Right lobe of liver (tissue), 6 donors: ENCODE measurements around the gene SMIM20. TPM values are rescaled to one million over a fixed set of nuclear protein-coding genes. Genes with fewer than 3 reads are reported as not detected.

Experiments used
- ATAC-seq, 4 donors: fragments of 200-7000 bp; cut with Tn5 transposase; one replicate each; pipeline ENCODE4 v1.9.1; 2020; ENCODE audit warnings: mild to moderate bottlenecking in 4 of 4, moderate library complexity in 4 of 4
- DNase-seq, 3 donors: peaks; one replicate each; pipeline ENCODE4 v3.0.0-alpha.2; 2020
- H3K27ac ChIP-seq, 3 donors: fragments of 200-600 bp; one replicate each; pipeline ENCODE4 v1.8.0; 2022
- H3K27me3 ChIP-seq, 2 donors: fragments of 200-600 bp; one replicate each; pipeline ENCODE4 v1.8.0; 2022
- H3K36me3 ChIP-seq, 4 donors: fragments of 200-600 bp; sonication (generic) in 1 of 4; one replicate each; pipeline versions ENCODE4 v1.5.1 to v1.8.0; 2017 to 2022; ENCODE audit warnings: control low read depth in 1 of 4
- H3K4me1 ChIP-seq, 4 donors: fragments of 200-600 bp; sonication (generic) in 1 of 4; one replicate each; pipeline versions ENCODE4 v1.5.1 to v1.8.0; 2017 to 2022; ENCODE audit warnings: control low read depth in 1 of 4
- H3K4me3 ChIP-seq, 3 donors: fragments of 200-600 bp; one replicate each; pipeline ENCODE4 v1.8.0; 2022
- H3K9me3 ChIP-seq, 4 donors: fragments of 200-600 bp; sonication (generic) in 1 of 4; one replicate each; pipeline versions ENCODE4 v1.5.1 to v1.8.0; 2017 to 2022; ENCODE audit warnings: control low read depth in 1 of 4
- POLR2A ChIP-seq: fragments of 450-650 bp; IDR thresholded peaks from one replicate; pipeline ENCODE4 v1.6.1; 2017; ENCODE audit warnings: antibody characterized with exemption, mild to moderate bottlenecking
- WGBS: methylation state at CpG from one replicate; pipeline ENCODE4 v1.1.6; 2018; ENCODE audit warnings: low coverage, low lambda C conversion rate; ENCODE audit not compliant: insufficient coverage; ENCODE audit errors: missing lambda C conversion rate; 5-methylcytosine and 5-hydroxymethylcytosine counted together
- intact Hi-C, 2 donors: fragments of 100-400 bp; cut with DNase I; formaldehyde crosslinking; loops; one replicate each; pipeline versions ENCODE4 v1.11.2 to v1.14.1; 2022
- total RNA-seq, 6 experiments: library from RNA; depleted of rRNA in 2 of 6; stranded (reverse); fragments of >200 nt in 2 of 6; fragmentation: NEBNext Ultra II Directional in 3 of 6; extraction: Animal tissue kit (Norgen Biotek cat#: 25700) in 3 of 6; gene quantifications; one replicate each; pipeline versions ENCODE4 v1.1.0 to v1.2.4, GENCODE V29; 2016 to 2023
- TF ChIP-seq, protein P1 (sequence below), 4 donors: fragments of 200-600 bp in 3 of 4; fragments of 450-650 bp in 1 of 4; IDR thresholded peaks; one replicate each; pipeline versions ENCODE4 v1.5.1 to v1.8.0; 2016 to 2022; ENCODE audit warnings: antibody characterized with exemption in 4 of 4, mild to moderate bottlenecking in 2 of 4
- donor health status: DM: no; HTN: yes; CAD: no.
- donor health status: DM: no; HTN: no; CAD: no.
- donor health status: DM: no; HTN: no; CAD: no.
- donor health status: DM: no; HTN: yes; CAD: no.
- donor health status: DM: no; HTN: yes; CAD: no.

SMIM20 gene
- total RNA-seq, 6 experiments from 2014 or later = 16.0 to 32.5 (median 21.9) TPM

DNA sequence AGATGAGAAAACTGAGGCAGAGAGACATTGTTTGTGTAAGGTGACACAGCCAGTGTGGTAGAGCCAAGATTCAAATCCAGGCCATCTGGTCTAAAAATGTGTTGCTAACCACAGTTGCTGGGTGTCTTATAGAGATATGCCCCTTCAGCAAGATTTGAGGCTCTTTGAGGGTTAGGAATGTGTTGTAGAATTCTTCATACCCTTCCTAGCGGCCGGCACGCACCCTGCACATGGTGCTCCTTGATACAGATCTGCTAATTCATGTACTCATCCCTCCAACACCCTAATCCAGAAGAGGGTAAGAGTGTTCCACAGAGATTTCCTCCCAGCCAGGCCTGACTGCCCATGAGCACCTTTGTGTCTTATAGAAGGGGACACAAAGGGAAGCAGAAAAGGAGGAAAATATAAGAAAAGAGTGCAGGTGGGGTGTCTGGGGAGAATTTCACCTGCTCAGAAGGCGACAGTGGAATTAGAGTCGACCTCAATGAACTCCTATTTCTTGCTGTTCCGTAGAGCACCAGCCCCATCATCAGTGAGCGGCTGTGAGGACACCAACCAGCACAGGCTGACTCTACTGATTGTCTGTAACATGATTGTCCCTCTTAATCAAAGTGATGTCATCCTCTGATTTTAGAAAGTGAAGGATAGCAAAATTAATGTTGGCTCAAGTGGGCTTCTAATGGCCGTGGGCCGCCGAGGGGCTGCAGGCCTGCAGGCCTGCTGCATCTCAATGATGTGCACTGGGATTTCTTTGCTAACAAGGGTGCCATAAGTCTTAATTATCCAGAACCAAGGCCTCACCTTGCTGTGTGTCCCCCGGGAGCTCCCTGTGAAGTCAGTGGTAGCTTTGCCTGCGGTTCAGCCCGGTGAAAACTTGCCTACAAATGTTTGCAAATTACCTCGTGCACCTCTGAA, 24.2 kb upstream of the SMIM20 start:
- 92% methylated on average over 7 of the region's 14 CpGs for whole genome bisulfite sequencing
- Histone ChIP-seq H3K27me3 (no peaks in the 10 kb centered on the region), H3K9me3 (no peaks in the 10 kb centered on the region), H3K4me3 (no peak overlapping the region), H3K36me3 (no peaks in the 10 kb centered on the region), H3K27ac (no peak overlapping the region), H3K4me1 (no peaks in the 10 kb centered on the region)
- DNase-seq (no peak), ATAC-seq (no peak)
- TF ChIP-seq, protein P1, sequence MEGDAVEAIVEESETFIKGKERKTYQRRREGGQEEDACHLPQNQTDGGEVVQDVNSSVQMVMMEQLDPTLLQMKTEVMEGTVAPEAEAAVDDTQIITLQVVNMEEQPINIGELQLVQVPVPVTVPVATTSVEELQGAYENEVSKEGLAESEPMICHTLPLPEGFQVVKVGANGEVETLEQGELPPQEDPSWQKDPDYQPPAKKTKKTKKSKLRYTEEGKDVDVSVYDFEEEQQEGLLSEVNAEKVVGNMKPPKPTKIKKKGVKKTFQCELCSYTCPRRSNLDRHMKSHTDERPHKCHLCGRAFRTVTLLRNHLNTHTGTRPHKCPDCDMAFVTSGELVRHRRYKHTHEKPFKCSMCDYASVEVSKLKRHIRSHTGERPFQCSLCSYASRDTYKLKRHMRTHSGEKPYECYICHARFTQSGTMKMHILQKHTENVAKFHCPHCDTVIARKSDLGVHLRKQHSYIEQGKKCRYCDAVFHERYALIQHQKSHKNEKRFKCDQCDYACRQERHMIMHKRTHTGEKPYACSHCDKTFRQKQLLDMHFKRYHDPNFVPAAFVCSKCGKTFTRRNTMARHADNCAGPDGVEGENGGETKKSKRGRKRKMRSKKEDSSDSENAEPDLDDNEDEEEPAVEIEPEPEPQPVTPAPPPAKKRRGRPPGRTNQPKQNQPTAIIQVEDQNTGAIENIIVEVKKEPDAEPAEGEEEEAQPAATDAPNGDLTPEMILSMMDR (IDR thresholded peaks at IDR 0.05) = no peak
- TF ChIP-seq POLR2A = no peak
- intact Hi-C loops = no loop called here

DNA sequence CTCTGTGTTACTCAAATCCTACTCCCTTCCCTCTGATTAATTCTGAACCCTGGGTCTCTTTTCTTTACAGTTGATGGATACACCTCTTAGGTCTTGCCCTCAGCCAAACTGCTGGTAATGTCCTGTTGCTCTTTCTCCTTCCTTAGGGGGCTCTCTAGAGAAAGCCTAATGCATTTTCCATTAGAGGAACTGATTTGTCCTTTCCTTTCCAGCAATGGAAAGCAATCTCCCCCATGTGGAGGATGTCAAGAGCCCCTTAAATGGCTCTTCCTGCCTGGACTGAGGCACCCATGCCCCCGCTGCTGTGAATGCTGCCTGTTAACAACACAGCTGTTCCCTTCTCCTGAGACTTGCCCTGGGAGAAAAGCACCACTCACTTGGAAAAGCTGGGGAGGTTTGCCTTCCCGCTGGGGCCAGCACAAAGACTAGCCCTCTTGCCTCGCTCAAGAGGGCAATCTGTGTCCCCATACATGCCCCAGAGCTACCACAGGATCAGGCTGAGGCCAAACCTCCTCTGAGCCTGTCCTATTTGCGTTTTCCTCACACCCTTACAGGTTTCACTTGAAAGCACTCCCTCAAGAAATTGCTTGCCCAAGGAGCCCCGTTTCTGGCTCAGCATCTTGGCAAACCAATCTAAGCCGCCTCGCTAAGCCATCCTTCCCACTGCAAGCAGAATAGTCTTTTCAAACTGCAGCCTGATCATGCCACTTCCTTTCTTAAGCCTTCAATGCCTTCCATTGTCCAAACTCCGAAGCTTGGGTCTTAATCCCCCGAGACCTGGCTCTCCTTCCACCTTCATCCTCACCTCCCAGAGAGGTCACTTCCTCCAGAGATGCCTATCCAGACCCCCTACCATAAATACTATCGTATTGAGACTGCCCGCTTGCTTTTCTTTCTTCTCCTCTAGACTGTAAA, 23.2 kb upstream of the SMIM20 start:
- H3K4me1 ChIP-seq = no peaks in the 10 kb centered on the region
- no peak for TF ChIP-seq POLR2A
- TF ChIP-seq, protein P1 (IDR thresholded peaks at IDR 0.05) = no peak
- H3K27ac ChIP-seq = no peak overlapping the region
- H3K36me3 ChIP-seq = no peaks in the 10 kb centered on the region
- no peaks in the 10 kb centered on the region for H3K27me3 ChIP-seq
- intact Hi-C loops = no loop called here
- DNase-seq (no peak), ATAC-seq (no peak)
- no peak overlapping the region for H3K4me3 ChIP-seq
- 64% methylated on average over 9 of the region's 11 CpGs for WGBS
- H3K9me3 ChIP-seq = no peaks in the 10 kb centered on the region

DNA sequence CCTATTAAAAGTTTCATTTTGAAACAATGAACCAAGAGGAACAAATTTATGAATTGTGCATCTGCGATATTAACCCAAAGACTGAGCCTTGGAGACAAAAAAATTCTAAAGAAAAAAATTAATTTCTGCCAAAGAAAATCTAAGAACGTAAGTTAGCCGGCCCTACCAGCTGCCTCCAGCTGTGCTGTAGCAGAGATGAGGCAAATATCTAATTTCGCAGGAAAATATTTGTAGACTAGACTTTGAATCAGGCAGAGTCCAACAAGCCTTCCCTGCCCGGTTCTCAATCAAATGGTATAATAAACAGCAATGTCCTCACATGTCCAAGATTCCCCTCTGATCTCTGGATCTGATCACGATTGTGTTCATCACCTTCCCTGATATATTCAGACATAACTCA, 21.2 kb upstream of the SMIM20 start:
- Histone ChIP-seq H3K4me1 (no peaks in the 10 kb centered on the region), H3K27me3 (no peaks in the 10 kb centered on the region), H3K36me3 (no peaks in the 10 kb centered on the region), H3K9me3 (no peaks in the 10 kb centered on the region), H3K4me3 (no peak overlapping the region), H3K27ac (no peak overlapping the region)
- TF ChIP-seq, protein P1 (IDR thresholded peaks at IDR 0.05) = no peak
- no peak for TF ChIP-seq POLR2A
- WGBS = 52% methylated on average over 6 of the region's 6 CpGs
- intact Hi-C loops = no loop called here
- no peak for DNase-seq
- ATAC-seq = no peak

DNA sequence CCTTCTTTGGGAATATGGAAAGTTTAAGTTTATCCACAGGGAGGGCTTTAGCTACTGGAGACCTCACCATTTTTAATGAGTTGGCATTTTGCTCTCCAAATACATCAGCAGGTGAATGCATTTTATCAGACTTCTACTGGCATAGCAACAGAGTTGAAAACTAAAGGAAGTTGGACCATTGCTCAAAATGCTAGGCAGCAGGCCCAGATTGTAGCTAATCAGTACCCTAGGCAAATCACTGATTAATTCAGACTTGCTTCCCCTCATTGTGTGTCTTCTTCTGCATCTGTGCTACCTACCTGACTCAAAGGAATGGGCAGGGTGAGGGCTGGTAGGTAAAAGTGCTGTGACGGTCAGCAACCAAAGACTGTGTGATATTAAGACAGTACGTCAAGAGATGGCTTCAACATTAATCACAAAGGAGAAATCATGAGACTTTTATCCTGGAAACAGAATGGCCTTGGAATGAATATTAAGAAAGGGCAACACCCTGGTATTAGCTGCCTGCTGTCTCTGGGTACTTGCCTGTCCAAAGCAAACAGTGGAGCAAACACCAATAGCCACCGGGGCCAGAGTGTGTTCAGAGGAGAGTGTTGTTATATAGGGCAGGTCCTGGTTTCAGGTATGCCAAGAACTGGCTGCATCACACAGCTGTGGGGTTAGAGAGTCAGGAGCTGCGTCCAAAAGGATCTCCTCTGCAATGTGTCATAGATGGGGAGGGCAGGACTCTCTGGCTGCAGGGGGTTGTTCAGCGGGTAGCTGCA, 17.1 kb upstream of the SMIM20 start:
- Histone ChIP-seq H3K27me3 (no peaks in the 10 kb centered on the region), H3K4me1 (no peaks in the 10 kb centered on the region), H3K4me3 (no peak overlapping the region), H3K36me3 (no peaks in the 10 kb centered on the region), H3K27ac (no peak overlapping the region), H3K9me3 (no peaks in the 10 kb centered on the region)
- DNase-seq (no peak), ATAC-seq (peak; percentile 44 to 88 (median 62))
- intact Hi-C loops = no loop called here
- TF ChIP-seq, protein P1 (IDR thresholded peaks at IDR 0.05) = no peak
- TF ChIP-seq POLR2A = no peak
- 60% methylated on average over 5 of the region's 5 CpGs for WGBS
